ENCODE data around the gene ACTR1B.
"Not testable (repeated sequence)": the region's sequence is repeated elsewhere in the genome, so short reads cannot be mapped to it uniquely, and the experiment has no call there.

Gene ACTR1B

DNA sequence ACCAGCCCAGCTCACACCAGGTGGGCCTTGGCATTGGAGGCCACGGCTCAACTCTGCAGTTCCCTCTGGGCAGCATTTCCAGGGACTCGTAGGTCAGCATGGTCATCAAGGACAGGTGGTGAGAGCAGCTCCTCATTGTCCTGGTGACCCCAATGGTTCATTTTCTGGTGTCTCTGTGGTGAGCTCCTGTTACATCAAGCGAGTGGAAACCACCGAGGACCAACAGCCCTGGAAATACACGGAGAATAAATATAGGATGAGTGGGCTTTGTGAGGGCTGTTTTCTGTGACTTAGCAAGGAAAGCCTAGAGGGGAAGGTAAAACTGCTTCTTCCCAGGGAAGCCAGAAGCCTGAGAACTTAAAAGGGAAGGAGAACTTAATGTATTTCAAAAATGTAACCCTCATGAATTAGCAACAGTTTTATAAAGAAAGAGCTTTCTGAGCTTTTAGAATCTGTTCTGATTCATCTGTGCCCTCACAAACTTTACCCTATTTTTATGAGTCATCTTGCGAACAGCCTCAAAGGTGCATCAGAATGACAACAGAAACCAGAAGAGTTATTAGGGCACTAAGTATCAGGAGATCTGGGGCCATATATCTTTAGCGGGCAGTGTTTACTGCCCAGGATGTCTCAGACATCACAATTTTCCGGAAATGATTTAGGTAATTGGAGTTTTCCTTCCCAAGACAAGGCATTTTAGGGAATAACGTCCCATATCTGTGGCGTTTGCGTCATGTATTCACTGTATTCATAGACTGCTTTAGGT lies 24.4 kb upstream of the ACTR1B start:
- FAIRE-seq = no peak

DNA sequence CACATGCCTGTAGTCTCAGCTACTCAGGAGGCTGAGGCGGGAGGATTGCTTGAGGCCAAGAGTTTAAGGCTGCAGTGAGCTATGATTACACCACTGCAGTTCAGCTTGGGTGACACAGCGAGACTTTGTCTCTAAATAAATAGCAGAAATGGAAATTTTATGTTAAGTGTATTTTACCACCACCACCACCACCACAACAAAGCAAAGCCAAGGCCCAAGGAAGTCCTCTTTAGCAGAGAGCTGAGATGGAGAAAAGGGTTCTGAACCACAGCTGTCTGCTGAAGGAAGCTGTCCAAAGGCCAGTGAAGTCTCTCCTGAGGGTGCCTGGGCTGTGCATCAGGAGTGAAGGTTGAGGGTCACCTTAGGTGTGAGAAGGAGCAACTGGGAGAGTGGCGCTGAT lies 23.4 kb upstream of the ACTR1B start:
- FAIRE-seq = not testable (repeated sequence)

DNA sequence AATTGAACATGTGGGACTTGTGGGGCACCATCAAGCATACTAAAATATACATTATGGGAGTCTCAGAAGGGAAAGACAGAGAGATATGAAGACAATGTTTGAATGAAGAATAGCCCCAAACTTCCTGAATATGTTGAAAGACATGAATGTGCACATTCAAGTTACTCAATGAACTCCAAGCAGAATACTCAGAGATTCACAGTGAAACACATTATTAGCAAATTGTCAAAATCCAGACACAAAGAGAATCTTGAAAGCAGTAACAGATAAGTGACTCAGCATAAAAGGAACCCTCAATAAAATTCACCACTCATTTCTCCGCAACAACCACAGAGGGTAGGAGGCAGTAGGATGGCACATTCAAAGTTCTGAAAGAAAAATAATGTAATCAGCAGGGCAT lies 14.5 kb upstream of the ACTR1B start:
- FAIRE-seq = no peak

DNA sequence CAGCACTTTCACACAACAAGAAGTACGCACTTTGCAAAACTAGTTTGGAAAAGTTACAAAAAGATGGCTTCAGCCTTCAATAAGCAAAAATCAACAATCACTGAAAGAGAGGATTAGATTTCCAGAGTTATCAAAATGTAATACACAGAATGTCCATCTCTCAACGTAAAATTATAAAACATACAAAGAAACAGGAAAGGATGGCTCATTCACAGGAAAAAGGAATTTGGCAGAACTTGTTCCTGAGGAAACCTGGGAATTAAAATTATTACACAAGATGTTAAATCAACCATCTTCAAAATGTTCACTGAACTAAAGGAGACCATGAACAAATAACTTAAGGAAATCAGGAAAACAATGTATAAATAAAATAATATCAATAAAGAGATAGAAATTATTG lies 13.6 kb upstream of the ACTR1B start:
- FAIRE-seq = no peak

DNA sequence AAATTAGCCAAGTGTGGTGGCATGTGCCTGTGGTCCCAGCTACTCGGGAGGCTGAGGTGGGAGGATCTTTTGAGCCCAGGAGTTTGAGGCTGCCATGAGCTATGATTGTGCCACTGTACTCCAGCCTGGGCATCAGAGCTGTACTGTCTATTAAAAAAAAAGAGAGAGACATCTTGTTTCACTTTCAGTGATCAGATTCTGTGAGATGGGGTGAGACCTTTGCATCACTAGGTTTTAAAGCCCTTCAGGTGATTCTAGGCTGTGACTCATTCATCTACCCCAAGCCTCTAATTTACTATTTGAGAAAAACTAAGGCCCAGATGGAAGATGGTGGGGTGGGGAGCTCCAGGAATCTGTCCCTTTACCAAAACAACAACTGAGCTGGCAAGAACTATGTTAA lies 12.8 kb upstream of the ACTR1B start:
- no peak for FAIRE-seq

DNA sequence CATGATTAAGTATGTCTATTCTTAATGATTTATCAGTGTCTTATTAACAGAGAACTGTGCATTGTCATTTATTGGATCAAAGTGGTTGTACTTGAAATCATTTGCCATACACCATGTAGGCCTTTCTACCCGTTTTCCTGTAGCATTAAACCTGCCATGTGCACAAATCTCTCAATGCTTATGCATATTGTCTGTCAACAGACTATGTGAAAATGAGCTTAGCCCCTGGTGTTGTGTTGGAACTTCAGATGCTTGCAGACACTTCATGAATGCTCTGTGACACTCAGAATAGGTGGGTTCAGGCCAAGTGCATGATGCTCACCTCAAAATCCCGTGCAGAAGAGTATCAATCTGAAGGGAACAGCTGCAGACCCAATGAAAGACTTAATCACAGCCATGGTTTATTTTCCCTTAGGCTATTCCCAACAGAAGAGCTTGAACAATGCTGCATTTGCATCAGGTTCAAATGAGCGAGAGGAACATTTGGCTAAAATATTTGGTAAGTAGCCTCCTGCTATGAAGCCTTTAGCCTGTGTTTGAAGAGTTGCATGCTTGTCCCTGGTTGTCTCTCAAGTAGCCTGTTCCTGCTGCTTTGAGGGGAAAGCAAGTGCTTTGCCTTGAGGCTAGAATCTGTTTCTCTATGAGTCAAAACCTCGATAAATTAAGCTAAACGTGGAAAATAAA lies 11.7 kb upstream of the ACTR1B start:
- no peak for FAIRE-seq

DNA sequence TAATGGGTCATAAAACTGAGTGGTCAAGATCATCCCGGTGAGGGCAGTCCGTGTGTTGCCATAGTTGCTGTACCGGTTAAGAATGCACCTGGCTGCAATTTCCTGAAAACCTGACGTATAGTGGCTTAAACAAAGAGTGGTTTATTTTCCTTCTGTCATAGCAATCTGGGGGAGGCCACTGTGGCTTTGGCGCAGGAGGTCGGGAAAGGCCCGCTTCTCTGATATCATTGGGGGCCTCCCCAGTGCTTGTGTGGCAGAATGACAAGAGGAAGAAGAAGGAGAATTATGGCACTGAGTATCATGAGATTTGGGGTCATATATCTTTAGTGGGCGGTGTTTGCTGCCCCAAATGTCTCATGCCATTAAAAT lies 10.1 kb upstream of the ACTR1B start:
- FAIRE-seq = no peak

DNA sequence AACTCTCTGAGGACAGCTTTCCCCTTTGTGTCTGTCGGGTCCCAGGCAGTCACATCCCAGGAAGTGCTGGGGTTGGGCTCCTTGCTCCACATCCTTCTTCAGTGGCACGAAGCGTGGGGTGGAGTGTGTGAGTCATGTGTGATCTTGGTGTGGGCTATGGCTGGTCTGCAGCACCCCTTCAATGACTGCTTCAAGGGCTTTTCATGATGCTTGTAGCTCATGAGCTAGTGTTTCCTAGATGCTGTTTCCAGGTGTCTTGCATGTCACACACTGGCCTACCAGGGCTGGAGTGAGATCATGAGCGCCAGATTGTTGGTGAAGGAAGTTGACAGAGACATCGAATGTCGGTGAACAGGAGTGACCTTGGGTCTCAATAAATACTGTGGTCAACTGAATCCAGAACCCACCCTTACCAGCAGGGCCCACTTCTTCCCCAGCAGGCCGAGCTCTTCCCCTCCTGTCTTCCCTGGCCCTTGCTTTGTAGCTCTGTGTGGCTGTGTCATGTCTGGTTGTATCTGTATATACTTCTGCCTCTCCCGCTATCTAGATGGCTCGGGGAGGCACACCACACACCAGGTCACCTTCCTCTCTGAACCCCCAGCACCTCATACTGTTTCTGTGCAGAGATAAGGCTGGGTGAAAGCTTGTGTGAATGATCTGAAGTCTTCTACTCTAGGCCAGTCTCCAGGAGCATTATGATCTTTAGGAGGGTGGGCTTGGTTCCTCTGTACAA lies 9.5 kb upstream of the ACTR1B start:
- FAIRE-seq = no peak

DNA sequence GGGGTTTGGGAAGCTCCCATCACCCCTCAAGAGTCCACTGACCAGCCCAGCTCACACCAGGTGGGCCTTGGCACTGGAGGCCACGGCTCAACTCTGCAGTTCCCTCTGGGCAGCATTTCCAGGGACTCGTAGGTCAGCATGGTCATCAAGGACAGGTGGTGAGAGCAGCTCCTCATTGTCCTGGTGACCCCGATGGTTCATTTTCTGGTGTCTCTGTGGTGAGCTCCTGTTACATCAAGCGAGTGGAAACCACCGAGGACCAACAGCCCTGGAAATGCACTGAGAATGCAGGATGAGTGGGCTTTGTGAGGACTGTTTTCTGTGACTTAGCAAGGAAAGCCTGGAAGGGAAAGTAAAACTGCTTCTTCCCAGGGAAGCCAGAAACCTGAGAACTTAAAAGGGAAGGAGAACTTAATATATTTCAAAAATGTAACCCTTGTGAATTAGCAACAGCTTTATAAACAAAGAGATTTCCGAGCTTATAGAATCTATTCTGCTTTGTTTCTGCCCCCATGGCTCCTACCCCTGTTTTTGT lies 8.8 kb upstream of the ACTR1B start:
- FAIRE-seq = peak; percentile 32

DNA sequence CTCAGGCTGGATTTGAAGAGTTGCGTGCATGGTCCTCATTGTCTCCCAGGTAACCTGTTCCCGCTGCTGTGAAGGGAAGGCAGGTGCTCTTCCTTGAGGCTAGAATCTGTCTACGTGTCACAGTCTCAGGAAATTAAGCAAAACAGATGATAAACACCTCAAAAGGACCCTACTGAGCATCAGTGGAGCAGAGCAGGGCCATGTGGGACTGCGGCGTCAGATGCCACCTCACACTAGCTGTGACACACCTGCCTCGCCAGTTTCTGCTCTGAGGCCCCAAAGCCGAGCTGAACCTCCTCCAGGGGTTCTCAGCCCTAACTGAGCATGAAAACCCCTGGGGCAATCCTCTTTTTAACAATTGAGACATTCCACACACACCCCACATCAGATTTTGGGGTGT lies 7.7 kb upstream of the ACTR1B start:
- FAIRE-seq = no peak

DNA sequence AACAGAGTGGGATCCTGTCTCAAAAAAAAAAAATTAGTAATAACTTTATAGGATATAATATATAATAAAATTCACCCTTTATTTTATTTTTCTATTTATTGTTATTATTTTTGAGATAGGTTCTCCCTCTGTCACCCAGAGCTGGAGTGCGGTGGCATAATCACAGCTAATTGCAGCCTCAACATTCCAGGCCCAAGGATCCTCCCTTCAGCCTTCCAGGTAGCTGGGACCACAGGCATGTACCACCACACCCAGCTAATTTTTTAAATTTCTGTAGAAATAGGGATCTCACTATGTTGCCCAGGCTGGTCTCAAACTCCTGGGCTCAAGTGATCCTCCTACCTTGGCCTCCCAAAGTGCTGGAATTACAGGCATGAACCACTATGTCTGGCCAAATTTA lies 6.6 kb upstream of the ACTR1B start:
- no peak for FAIRE-seq

DNA sequence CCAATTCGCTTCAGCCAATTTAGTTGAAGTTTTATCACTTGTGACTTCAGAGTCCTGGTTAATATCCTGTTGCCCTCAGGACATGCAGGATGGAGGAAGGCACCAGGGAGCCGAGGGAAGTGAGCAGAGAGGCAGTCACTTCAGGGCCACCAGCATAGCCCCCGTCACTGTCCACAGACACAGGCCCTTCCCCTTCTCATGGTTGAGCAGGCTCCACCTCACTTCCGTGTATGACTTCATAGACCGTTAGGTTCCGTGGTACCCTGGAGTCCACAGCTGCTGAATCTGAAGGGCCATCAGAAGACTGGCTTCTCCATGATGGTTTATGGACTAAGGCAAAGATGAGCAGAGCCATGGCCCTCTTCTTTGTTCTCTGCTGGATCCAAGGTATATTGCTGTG lies 5.6 kb upstream of the ACTR1B start, which contains the start of gene C2orf92:
Gene C2orf92, plus strand, starts transcription at position 266 of the 400 bp plus-strand sequence. Its CDS starts 76 bp downstream, at position 342.
- no peak for FAIRE-seq

DNA sequence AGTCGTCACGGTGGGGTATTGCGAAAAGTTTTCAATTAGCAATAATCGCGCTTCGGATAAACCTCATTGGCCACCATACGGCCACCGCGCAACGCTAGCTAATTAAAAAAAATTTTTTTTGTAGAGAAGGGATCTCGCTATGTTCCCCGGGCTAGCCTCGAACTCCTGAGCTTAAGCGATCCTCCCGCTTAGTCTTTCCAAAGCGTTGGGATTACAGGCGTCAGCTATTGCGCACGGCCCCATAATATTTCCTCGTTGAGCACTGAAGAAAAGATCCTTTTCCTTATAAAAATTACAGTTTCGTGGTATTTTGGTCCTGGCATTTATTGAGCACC lies 759 bp upstream of the ACTR1B start:
- FAIRE-seq = no peak

DNA sequence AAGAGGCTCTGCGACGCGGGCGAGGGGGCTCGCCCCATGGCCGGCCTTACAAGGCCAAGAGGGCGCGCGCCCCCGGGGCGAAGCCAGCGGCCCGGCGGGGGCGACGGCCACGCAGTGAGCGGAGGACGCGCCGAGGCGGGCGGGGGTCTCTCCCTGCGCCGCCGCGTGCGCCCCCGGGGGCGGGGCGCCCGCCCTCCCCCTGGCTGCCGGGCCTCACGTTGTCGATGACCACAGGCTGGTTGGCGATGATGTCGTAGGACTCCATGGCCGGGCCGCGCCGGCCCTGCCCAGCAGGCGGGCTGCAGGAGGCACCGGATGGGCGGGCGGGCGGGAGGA lies 250 bp downstream of the ACTR1B start:
- no peak for FAIRE-seq

DNA sequence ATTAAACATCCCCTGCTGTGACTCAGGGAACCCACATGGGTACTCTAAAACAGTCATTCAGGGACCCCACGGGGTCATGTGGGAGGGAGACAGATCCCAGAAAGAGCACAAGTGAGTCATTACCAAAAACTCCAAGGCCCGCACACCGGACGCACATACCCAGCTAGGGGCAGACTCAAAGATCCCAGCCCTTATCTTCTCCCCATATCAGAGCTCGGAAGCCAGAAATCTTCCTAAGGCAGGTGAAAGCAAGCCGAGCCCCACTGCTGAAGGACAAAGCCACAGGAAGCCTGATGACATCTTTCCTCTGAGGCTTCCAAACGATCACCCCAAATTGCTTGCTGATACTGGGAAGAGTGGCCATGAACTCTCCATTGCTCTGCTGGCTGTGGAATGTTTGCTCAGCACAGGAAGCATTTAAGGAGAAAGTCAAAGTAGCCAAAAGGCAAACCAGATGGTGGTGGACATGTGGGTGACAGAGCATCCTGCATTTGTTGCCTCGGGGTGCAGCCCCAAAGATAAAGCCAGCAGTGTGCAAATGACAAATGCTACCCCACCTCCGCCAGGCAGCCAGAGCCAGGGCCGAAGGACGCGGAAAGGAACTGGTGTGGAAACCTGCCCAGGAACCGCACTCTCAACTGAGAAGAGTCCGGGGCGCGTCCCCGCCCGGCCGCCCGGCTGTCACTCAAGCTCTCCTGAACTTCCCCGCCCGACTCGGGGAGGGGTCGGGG lies 784 bp downstream of the ACTR1B start:
- no peak for FAIRE-seq

DNA sequence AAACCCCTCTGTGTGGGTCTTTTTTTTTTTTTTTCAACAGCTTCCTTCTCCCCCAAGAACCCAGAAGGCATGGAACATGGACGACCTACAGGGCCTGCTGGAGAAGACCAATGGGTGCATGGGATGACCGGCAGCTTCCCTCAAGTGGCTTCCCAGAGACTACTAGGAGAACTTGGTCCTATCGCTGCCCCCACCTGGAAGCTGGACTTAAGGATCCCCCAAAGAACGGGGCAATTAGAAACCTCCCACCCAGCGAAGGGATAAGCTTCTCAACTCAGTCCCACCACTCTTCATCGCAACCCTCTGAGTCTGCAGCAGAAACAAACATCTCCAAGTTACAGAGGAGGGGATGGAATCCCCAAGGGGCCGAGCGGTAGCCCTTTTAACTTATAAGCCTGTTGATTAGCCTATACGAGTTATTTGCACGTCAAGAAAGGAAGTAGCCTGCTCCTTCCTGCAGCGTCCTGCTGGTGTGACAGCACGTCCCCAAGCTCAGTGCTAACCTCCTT lies 1.4 kb downstream of the ACTR1B start:
- FAIRE-seq = no peak

DNA sequence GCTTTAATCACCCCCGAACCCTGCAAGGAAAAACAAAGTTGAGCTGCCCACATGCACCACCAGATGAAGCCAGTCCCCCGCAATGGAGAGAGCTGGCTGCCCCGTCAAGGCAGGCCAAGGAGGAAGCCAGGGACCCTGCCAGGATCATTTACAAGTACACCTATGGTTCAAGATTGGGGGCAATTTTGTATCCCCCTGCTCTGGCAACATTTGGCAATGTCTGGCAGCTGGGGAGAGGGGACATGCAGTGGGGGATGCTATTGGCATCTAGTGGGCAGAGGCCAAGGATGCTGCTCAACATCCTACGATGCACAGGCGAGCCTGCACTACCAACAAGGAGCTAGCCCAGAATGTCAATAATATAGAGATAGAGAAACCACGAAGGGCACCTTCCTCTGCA lies 1.9 kb downstream of the ACTR1B start:
- FAIRE-seq = no peak

DNA sequence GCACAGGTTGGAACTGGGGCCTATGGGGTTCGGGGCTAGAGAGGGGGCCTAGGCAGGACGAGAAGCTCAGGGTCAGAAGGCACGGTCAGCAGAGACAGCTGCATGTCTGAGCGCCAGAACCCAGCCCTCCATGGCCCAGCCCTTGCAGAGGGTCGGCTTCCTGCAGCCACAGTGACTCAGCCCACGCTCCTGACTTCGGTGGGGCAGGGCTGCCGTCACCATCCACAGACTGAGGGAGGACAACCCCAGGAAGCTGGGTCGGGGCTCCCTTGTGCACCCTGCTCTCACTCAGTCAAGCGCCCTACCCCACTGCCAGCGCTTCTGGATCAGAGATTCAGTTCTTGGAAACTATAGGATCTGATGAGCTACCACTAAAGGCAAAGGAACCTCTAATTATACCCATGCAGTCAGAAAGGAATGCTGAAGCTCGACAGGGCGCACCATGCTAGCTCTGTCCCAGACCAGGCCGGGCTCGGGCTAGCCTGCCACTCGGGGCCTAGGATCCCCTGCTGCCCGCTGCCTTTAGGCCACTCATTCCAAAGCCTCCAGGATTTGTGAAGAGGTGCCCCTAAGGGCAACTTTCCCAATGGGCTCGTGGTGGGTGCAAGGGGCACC lies 3.0 kb downstream of the ACTR1B start:
- no peak for FAIRE-seq

DNA sequence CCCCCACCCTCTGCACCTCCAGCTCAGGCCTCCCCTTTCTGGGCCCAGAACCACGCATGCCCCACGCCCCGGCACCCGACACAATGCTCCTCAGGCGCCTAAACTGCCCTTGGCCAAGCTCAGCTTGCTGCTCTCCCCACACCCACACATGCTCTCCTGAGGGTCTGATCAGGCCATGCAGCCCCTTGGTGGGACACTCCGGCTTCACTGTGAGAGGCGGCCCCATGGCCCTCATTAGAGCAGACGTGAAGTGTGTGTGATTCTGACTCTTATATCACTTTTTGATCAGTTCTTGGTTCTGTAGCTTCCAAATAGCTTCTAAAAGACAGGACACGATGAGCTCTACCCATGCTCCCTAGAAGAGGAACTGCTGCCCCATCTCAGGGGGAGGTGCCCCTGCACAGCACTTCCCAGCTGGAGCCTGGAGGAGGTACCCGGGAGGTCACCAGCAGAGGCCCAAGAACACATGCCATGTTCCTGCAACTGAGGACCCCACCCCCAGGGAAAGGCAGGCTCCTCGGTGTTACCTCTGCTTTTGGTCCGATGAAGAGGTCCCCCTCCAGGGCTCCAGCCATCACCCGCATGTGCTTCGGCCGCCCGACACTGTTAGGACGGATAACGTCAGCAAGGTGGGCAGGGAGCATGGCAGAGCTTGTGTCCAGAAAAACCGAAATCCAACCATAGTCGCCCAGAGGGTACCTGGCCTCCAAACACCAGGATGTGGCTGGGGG lies 3.6 kb downstream of the ACTR1B start:
- FAIRE-seq = no peak

DNA sequence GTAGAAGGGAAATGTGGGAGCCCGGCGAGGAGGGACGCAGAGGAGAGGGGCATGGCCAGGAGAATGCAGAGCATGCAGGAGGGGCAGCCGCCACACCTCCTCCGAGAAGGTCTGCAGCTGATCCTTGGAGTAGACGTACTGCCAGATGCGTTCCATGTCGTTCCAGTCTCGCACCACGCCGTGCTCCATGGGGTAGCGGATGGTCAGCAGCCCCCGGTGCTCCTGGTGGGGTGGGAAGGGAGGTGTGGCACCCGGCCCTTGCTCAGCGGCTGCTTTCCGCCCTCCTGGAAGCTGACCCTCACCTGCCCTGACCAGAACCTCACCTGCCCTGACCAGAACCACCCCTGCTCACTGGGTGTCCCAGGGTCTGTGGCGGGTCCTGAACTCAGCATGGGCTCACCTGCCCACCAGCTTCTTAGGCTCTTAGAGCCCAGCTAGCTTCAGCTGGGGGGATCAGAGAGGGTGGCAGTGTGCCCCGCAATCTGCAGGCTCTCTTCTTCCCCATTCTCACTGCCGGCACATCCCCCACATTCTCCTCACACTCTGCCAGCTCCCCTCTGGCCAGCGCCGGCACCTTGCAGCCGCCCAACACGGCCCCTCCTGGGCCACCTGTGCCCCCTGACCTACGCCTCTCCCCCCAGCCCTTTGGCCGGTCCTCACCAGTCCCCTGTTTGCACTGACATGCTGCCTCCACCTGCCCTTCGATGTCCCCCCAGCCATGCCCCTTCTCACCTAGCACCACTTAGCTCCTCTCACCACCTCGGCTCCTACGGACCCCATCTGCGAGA lies 4.4 kb downstream of the ACTR1B start:
- FAIRE-seq = no peak

DNA sequence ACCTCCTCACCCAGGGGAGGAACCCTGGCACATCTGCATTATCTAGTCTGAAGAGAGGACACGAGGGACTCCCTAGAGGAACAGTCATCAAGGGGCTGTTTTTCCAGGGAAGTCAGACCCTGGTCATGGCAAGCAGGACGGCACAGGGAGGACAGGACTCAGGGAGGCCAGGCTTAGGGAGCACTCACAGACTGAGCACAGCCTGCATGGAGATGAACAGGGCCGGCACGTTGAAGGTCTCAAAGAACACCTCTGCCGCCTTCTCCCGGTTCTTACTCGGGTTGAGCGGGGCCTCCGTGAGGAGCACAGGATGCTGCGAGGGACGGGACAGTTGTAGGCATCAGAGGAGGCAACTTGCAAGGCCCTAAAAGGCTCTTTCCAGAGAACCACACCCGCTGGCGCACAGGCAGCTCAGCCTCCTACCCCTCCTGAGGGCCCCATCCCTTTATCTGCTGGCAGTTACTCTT lies 5.1 kb downstream of the ACTR1B start:
- no peak for FAIRE-seq
